IPS-15b (cell line): ENCODE results near the gene FICD.

ENCODE experiments used
- H3K27me3 ChIP-seq: one replicate; pipeline ENCODE4 v1.6.1; 2013; ENCODE audit warnings: low read length; ENCODE audit not compliant: control insufficient read depth, insufficient read depth
- H3K36me3 ChIP-seq: one replicate; pipeline ENCODE4 v1.6.1; 2013; ENCODE audit warnings: low read length; ENCODE audit not compliant: control insufficient read depth, insufficient read depth
- H3K4me1 ChIP-seq: one replicate; pipeline ENCODE4 v1.6.1; 2013; ENCODE audit warnings: mild to moderate bottlenecking, low read length; ENCODE audit not compliant: control insufficient read depth, insufficient read depth
- H3K4me3 ChIP-seq: one replicate; pipeline ENCODE4 v1.5.1; 2013; ENCODE audit warnings: low read depth, low read length
- H3K9ac ChIP-seq: one replicate; pipeline ENCODE4 v1.6.1; 2013; ENCODE audit warnings: low read depth, mild to moderate bottlenecking, low read length
- H3K9me3 ChIP-seq: one replicate; pipeline ENCODE4 v1.6.1; 2013; ENCODE audit warnings: mild to moderate bottlenecking, low read length; ENCODE audit not compliant: control insufficient read depth, insufficient read depth

Gene FICD

DNA sequence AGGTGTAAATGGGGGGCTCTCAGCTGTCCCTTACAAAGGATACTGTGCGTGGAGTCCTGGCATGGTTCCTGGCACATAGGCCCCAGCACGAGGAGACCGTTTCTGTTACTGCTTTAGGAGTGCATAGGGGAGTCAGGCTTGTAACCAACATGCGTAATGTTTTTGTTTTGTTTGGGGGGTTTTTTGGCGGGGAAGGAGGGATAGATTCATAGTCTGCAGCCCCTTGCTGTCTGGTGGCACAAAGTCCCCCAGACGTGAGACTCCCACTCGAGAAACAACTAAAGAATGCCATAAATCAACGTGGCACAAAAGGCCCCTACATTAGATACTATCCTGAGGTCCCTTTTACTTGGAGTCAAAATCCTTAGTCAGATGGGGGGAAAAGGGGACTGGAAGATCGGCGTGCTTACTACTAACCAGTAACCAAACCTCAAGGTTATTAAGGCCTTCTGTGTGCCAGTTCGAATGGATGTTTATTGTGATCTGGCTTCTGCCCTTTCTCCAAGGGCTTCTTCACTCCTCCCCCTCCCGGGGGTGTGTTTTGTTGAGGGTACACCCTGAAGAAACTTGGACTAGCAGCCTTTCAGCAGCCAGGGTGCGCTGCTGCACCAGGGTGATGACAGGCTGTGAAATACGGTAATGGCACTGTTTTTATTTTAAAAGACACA lies 48.2 kb downstream of the FICD start:
- H3K36me3 ChIP-seq = peaks cover 36% of the 10 kb centered on the region
- H3K4me3 ChIP-seq = peak overlapping the region; percentile 93
- peak overlapping the region; percentile 80 for H3K9ac ChIP-seq
- no peaks in the 10 kb centered on the region for H3K27me3 ChIP-seq
- no peaks in the 10 kb centered on the region for H3K9me3 ChIP-seq
- peaks cover 4% of the 10 kb centered on the region for H3K4me1 ChIP-seq

DNA sequence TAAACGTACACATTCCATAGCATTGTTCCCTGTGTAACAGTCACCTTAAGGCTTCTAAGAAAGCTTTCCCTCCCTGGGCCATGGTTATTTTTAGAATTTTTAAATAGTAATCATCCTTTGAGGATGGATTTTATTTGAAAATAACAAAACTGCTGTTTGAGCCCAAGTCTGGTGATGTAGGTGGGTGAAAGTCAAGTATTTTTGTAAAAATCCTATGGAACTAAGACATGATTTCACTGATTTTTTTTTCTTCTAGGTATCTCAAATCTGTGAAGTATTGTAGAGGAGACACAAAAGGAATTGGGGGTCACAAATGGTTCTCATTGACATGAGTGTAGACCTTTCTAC lies 48.7 kb downstream of the FICD start:
- Histone ChIP-seq H3K36me3 (peaks cover 36% of the 10 kb centered on the region), H3K9ac (no peak overlapping the region), H3K4me1 (peaks cover 4% of the 10 kb centered on the region), H3K9me3 (no peaks in the 10 kb centered on the region), H3K27me3 (no peaks in the 10 kb centered on the region), H3K4me3 (no peak overlapping the region)

DNA sequence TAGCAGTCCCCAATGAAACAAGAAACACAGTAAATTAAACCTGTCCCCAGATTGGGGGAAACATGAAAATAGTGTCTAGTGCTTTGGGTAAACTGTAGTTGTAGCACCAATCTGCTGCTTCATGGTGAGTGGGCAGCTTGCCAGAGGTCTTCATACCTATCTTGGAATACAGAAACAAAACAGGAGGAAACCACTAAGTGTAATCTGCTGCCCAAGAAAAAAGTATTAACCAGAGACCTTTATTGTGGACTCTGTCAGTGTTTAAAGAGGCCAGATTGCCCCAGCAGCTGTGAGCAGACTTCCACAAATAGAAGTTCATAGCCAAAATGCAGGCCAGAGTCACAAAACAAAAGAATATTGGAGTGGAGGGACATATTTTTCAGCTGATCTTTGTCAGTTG lies 49.6 kb downstream of the FICD start:
- no peaks in the 10 kb centered on the region for H3K9me3 ChIP-seq
- H3K9ac ChIP-seq = no peak overlapping the region
- H3K36me3 ChIP-seq = peaks cover 36% of the 10 kb centered on the region
- H3K4me3 ChIP-seq = no peak overlapping the region
- no peaks in the 10 kb centered on the region for H3K27me3 ChIP-seq
- peaks cover 2% of the 10 kb centered on the region for H3K4me1 ChIP-seq

DNA sequence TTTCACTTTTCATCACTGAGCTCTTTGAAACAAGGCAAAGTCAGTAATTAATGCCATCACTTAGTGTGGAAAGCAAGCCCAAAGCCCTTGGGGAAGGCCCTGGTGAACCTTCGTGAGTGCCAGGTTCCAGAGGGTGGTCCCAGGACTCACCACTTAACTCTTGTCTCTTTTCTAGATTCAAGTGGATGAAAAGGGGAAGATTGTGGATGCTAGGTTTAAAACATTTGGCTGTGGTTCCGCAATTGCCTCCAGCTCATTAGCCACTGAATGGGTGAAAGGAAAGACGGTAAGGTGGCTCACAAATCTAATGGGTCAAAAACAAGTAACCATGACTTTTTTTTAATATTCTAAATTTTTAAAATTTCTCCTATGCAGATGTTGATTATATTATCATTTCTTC lies 50.1 kb downstream of the FICD start:
- Histone ChIP-seq H3K27me3 (no peaks in the 10 kb centered on the region), H3K9me3 (no peaks in the 10 kb centered on the region), H3K9ac (no peak overlapping the region), H3K4me3 (no peak overlapping the region), H3K36me3 (peaks cover 36% of the 10 kb centered on the region), H3K4me1 (no peaks in the 10 kb centered on the region)

DNA sequence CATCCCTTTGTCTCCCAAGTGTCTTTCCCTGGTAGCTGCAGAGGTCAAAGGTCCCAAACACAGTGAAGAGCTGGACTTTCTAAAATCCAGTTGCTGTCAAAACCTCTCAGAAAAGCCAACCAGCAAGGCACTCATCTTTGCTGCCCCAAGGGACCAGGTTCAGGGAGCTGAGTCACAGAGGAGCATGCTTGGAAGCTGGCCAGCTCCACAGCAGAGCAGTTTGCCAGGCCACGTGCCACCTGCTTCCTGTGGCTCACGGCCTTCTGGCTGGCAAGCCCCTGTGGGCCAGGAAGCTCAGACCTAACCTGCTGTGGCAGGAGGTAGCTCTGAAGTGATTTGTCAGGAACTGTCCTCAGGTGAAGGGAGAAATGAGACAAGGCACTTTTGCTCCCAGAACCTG lies 50.9 kb downstream of the FICD start:
- Histone ChIP-seq H3K9me3 (no peaks in the 10 kb centered on the region), H3K4me3 (no peak overlapping the region), H3K27me3 (no peaks in the 10 kb centered on the region), H3K36me3 (peaks cover 36% of the 10 kb centered on the region), H3K4me1 (no peaks in the 10 kb centered on the region), H3K9ac (no peak overlapping the region)

DNA sequence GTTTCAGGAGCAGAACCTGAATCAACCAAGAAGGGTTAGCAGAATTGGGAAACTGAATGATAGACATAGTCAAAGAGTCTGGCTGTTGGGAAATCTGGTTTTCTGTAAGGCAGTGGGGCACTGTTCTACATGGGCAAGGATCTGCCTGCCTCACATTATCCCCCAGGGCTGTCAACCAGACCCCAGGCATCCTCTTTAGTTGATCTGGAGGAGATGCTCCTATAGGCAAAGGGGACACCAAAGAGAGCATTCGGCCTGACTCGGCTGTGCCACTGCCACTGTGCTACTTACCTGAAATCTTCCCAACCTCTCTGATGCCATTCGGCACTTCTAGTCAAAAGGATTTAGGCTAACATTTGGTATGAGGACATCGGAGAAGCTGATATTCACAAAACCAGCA lies 51.4 kb downstream of the FICD start:
- H3K36me3 ChIP-seq = peaks cover 36% of the 10 kb centered on the region

DNA sequence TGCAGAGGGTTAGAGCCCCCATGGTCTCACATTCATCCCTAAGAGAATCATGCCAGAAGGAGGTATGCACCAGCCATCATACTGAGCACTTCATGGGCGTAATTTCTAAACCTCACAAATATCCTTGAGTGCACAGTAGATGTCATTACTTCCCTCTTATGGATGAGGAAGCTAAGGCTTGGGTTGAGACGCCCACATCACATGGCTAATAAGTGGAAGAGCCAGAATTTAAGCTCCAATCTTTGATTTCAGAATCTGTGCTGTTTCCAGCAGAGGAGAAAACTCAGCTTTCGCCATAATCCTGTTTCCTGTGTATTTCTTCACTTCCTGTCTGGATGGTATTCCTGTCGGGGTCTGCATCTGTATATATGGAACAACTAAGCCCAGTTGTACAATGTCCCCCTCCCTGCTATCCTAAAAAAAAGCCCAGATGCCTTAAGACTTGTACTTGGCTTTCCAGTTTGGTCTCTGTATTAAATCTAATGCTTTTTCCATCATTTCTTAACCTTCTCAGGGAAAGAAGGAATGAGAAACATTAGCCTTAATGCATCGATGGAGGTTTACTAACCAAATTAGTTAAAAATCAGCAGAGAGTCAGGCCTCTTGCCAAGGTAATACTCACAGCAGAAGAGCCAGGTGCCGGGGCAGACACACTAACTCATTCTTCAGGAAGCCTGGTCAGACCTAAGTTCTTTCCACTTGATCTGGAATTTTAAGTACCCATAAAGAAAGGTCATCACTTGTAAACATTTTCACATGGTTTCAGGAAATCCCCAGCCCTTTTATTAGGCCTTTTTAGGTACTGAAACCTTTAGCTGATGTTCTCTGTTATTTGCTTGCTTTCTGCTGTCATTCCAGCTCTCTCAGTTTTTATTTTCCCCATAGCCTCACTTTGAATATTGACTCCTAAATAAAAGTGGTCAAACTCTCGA lies 52.6 kb downstream of the FICD start:
- Histone ChIP-seq H3K9ac (no peak overlapping the region), H3K36me3 (peaks cover 36% of the 10 kb centered on the region), H3K9me3 (no peaks in the 10 kb centered on the region), H3K4me1 (no peaks in the 10 kb centered on the region), H3K27me3 (no peaks in the 10 kb centered on the region), H3K4me3 (no peak overlapping the region)

More for the DNA sequence above, 51.4 kb downstream of the FICD start:
- H3K4me1 ChIP-seq = no peaks in the 10 kb centered on the region
- no peaks in the 10 kb centered on the region for H3K27me3 ChIP-seq
- H3K4me3 ChIP-seq = no peak overlapping the region
- no peak overlapping the region for H3K9ac ChIP-seq
- H3K9me3 ChIP-seq = no peaks in the 10 kb centered on the region

DNA sequence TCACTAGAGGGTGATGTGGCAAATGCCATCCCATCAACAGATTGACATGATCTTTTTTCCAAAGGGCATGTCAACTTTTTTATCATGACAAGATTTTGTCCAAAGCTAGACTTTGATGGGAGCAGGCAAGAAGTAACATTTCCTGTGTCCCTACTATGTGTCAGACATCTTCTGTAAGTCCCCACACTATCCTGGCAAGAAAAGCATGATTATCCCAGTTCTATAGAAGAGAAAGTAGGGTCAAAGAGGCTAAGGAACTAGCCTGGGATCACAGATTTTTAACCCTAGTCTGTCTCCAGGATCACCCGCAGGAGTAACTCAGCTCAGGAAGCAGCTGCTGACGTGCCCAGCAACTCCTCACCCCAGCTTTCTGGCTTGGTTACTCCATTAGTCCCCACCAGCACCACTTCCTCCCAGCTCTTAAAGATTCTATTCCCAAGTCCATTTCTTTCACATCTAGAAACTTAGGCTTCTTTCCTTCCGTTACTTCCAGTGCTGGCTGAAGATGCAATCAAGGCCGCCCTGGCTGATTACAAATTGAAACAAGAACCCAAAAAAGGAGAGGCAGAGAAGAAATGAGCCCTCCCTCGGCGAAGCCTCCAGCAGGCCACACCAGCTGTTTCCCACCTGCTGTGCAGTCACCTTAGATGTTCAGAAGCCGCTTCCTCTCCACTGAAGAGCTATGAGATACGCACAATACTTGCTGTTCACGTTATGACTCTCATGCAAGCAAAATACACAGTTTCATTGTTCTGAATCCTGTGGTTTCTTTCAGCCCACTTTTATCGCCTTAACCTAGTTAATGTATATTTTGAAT lies 53.5 kb downstream of the FICD start:
- no peaks in the 10 kb centered on the region for H3K27me3 ChIP-seq

More for the DNA sequence above, 53.5 kb downstream of the FICD start:
- Histone ChIP-seq H3K9me3 (no peaks in the 10 kb centered on the region), H3K36me3 (peaks cover 36% of the 10 kb centered on the region), H3K4me1 (no peaks in the 10 kb centered on the region), H3K4me3 (no peak overlapping the region), H3K9ac (no peak overlapping the region)
